H1 (cell line): ENCODE measurements around the gene GRIA4. TPM values are rescaled to one million over a fixed set of nuclear protein-coding genes. Genes with fewer than 3 reads are reported as not detected.

Source experiments
- CTCF ChIA-PET: fragments of 300-600 bp; sonication (Branson Sonifier 250); formaldehyde crosslinking; loops from one replicate; lab custom pipeline; 2021; ENCODE audit not compliant: partially characterized antibody; lab: Charles Lee
- POLR2A ChIA-PET: fragments of 300-600 bp; sonication (Branson Sonifier 250); formaldehyde crosslinking; loops from one replicate; lab custom pipeline; 2021; ENCODE audit warnings: inconsistent platforms; ENCODE audit not compliant: partially characterized antibody; lab: Charles Lee
- DNase-seq, 2 experiments: peaks; one replicate each; pipeline versions ENCODE4 v3.0.0 to v3.0.0-alpha.2; 2010 to 2022; ENCODE audit warnings: low spot score in 2 of 2, low read depth in 1 of 2, mixed read lengths in 1 of 2
- FAIRE-seq: peaks from 2 replicates; lab custom pipeline; 2011; peaks lifted over from hg19 to GRCh38; lab: Jason Lieb, UNC
- H2AFZ ChIP-seq: 2 replicates; pipeline ENCODE4 v1.8.1; 2012; ENCODE audit warnings: low read length, inconsistent platforms
- H2AK5ac ChIP-seq: 2 replicates; pipeline ENCODE4 v1.6.1; 2013; ENCODE audit warnings: low read depth, low read length
- H2BK120ac ChIP-seq: replicated peaks from 2 replicates; pipeline ENCODE3; 2013; ENCODE audit warnings: low read depth, low read length, inconsistent platforms
- H2BK12ac ChIP-seq: 2 replicates; pipeline ENCODE4 v1.6.1; 2013; ENCODE audit warnings: low read depth, low read length
- H2BK15ac ChIP-seq: 2 replicates; pipeline ENCODE4 v1.6.1; 2013; ENCODE audit warnings: low read length
- H2BK20ac ChIP-seq: 2 replicates; pipeline ENCODE4 v1.6.1; 2013; ENCODE audit warnings: low read length
- H2BK5ac ChIP-seq: 2 replicates; pipeline ENCODE4 v1.6.1; 2013; ENCODE audit warnings: low read depth, low read length
- H3K14ac ChIP-seq: 2 replicates; pipeline ENCODE4 v1.6.1; 2013; ENCODE audit warnings: inconsistent platforms; ENCODE audit not compliant: insufficient read length
- H3K18ac ChIP-seq: 2 replicates; pipeline ENCODE4 v1.6.1; 2013; ENCODE audit warnings: low read length; ENCODE audit errors: extremely low read depth
- H3K23ac ChIP-seq: 2 replicates; pipeline ENCODE4 v1.6.1; 2013; ENCODE audit warnings: inconsistent platforms; ENCODE audit not compliant: insufficient read length
- H3K23me2 ChIP-seq: 2 replicates; pipeline ENCODE4 v1.6.1; 2013; ENCODE audit warnings: low read depth, low read length
- H3K27ac ChIP-seq: 2 replicates; pipeline ENCODE4 v1.6.1; 2011; ENCODE audit warnings: low read depth, low read length, inconsistent platforms
- H3K27me3 ChIP-seq, 4 experiments: replicated peaks in 1 of 4; 1 replicate in 1 of 4; 2 replicates in 3 of 4; pipeline versions ENCODE4 v1.6.1 to v1.8.1; 2011 to 2013; ENCODE audit warnings: low read length in 3 of 4, mild to moderate bottlenecking in 3 of 4, inconsistent platforms in 2 of 4, mixed read lengths in 2 of 4, moderate library complexity in 1 of 4; ENCODE audit not compliant: control insufficient read depth in 3 of 4, insufficient read depth in 3 of 4; ENCODE audit errors: extremely low read depth in 1 of 4
- H3K36me3 ChIP-seq, 4 experiments: 2 replicates each; pipeline versions ENCODE4 v1.6.1 to v1.8.1; 2011 to 2013; ENCODE audit warnings: mild to moderate bottlenecking in 4 of 4, low read length in 3 of 4, moderate library complexity in 2 of 4, control low read depth in 1 of 4, inconsistent platforms in 1 of 4; ENCODE audit not compliant: insufficient read depth in 4 of 4, control insufficient read depth in 2 of 4
- H3K4ac ChIP-seq: replicated peaks from 2 replicates; pipeline ENCODE3; 2013; ENCODE audit warnings: low read length, low read depth, mixed read lengths, inconsistent platforms; ENCODE audit not compliant: insufficient read length
- H3K4me1 ChIP-seq, 4 experiments: replicated peaks in 1 of 4; 1 replicate in 1 of 4; 2 replicates in 3 of 4; pipeline versions ENCODE4 v1.6.1 to v1.8.1; 2011 to 2013; ENCODE audit warnings: low read length in 3 of 4, inconsistent platforms in 2 of 4, mixed read lengths in 1 of 4; ENCODE audit not compliant: insufficient read depth in 4 of 4, control insufficient read depth in 3 of 4
- H3K4me2 ChIP-seq, 2 experiments: 2 replicates each; pipeline versions ENCODE4 v1.6.1 to v1.8.1; 2011 to 2013; ENCODE audit warnings: low read depth in 2 of 2, low read length in 2 of 2, control low read depth in 1 of 2, inconsistent platforms in 1 of 2, mild to moderate bottlenecking in 1 of 2; ENCODE audit not compliant: insufficient read depth in 1 of 2
- H3K4me3 ChIP-seq, 4 experiments: fragments of 200-600, 300-600 bp in 1 of 4; sonication (generic), shearing (Covaris generic), sonication (Bioruptor Twin) in 1 of 4; 2 replicates each; pipeline versions ENCODE4 v1.5.1 to v1.8.1; 2011 to 2016; ENCODE audit warnings: low read length in 4 of 4, low read depth in 3 of 4, control low read depth in 2 of 4, inconsistent platforms in 2 of 4, mild to moderate bottlenecking in 2 of 4, mixed read lengths in 1 of 4, moderate library complexity in 1 of 4; ENCODE audit not compliant: insufficient read depth in 2 of 4; ENCODE audit errors: extremely low read depth in 1 of 4
- H3K56ac ChIP-seq: replicated peaks from 2 replicates; pipeline ENCODE3; 2013; ENCODE audit warnings: low read depth, mild to moderate bottlenecking, mixed read lengths, low read length, inconsistent platforms; ENCODE audit not compliant: insufficient read length
- H3K79me1 ChIP-seq: 2 replicates; pipeline ENCODE4 v1.6.1; 2013; ENCODE audit warnings: low read depth, low read length, control low read depth
- H3K79me2 ChIP-seq, 2 experiments: 2 replicates each; pipeline versions ENCODE4 v1.6.1 to v1.8.1; 2012 to 2013; ENCODE audit warnings: low read length in 2 of 2, mild to moderate bottlenecking in 2 of 2, inconsistent platforms in 1 of 2; ENCODE audit not compliant: insufficient read depth in 2 of 2, control insufficient read depth in 1 of 2
- H3K9ac ChIP-seq, 4 experiments: replicated peaks in 1 of 4; 1 replicate in 1 of 4; 2 replicates in 3 of 4; pipeline versions ENCODE4 v1.6.1 to v1.8.1; 2011 to 2013; ENCODE audit warnings: low read depth in 3 of 4, low read length in 3 of 4, control low read depth in 2 of 4, mild to moderate bottlenecking in 2 of 4, moderate library complexity in 2 of 4, inconsistent platforms in 1 of 4; ENCODE audit errors: extremely low read depth in 1 of 4
- H3K9me3 ChIP-seq, 2 experiments: 2 replicates each; pipeline versions ENCODE4 v1.6.1 to v1.8.1; 2012 to 2013; ENCODE audit warnings: mild to moderate bottlenecking in 2 of 2, moderate library complexity in 2 of 2, control low read depth in 1 of 2, inconsistent platforms in 1 of 2, low read depth in 1 of 2, low read length in 1 of 2, mixed read lengths in 1 of 2; ENCODE audit not compliant: insufficient read depth in 2 of 2
- H4K20me1 ChIP-seq, 2 experiments: replicated peaks in 1 of 2; 2 replicates each; pipeline versions ENCODE3 to v1.8.1; 2011 to 2013; ENCODE audit warnings: inconsistent platforms in 2 of 2, low read length in 2 of 2, mild to moderate bottlenecking in 1 of 2; ENCODE audit not compliant: insufficient read depth in 2 of 2, control insufficient read depth in 1 of 2
- H4K5ac ChIP-seq: 2 replicates; pipeline ENCODE4 v1.6.1; 2013; ENCODE audit warnings: low read length, low read depth, mixed read lengths, inconsistent platforms; ENCODE audit not compliant: insufficient read length
- H4K8ac ChIP-seq: 2 replicates; pipeline ENCODE4 v1.8.0; 2013; ENCODE audit warnings: mild to moderate bottlenecking, moderate library complexity, low read length, inconsistent platforms; ENCODE audit not compliant: insufficient read depth; ENCODE audit errors: extremely low read depth
- H4K91ac ChIP-seq: replicated peaks from 2 replicates; pipeline ENCODE3; 2013; ENCODE audit warnings: low read length, mixed read lengths, inconsistent platforms; ENCODE audit not compliant: insufficient read length
- ASH2L ChIP-seq: fragments of 200-600, 300-600 bp; sonication (generic); IDR thresholded peaks from one replicate; pipeline ENCODE4 v1.7.1; 2017; ENCODE audit warnings: low read length
- CHD2 ChIP-seq: IDR thresholded peaks from 2 replicates; pipeline ENCODE4 v1.6.1; 2012; ENCODE audit warnings: low read length, improper control_type of control experiment
- EP300 ChIP-seq, 2 experiments: IDR thresholded peaks; 1 replicate in 1 of 2; 2 replicates in 1 of 2; pipeline ENCODE4 v1.6.1; 2011 to 2012; ENCODE audit warnings: low read depth in 2 of 2, low read length in 2 of 2, mild to moderate bottlenecking in 2 of 2, borderline replicate concordance in 1 of 2, inconsistent platforms in 1 of 2, moderate library complexity in 1 of 2
- JUN ChIP-seq: IDR thresholded peaks from 2 replicates; pipeline ENCODE4 v1.6.1; 2011; ENCODE audit warnings: low read depth, mild to moderate bottlenecking, improper control_type of control experiment, low read length
- KDM1A ChIP-seq: fragments of 200-600, 300-600 bp; sonication (generic); IDR thresholded peaks from 2 replicates; pipeline ENCODE4 v1.7.1; 2016; ENCODE audit warnings: mild to moderate bottlenecking, low read length, borderline replicate concordance
- KDM5A ChIP-seq: fragments of 200-600 bp; IDR thresholded peaks from 2 replicates; pipeline ENCODE4 v1.7.1; 2012; ENCODE audit warnings: mild to moderate bottlenecking, low read length, inconsistent platforms, mixed read lengths
- POLR2A ChIP-seq, 2 experiments: IDR thresholded peaks; 1 replicate in 1 of 2; 2 replicates in 1 of 2; pipeline ENCODE4 v1.6.1; 2011; ENCODE audit warnings: low read depth in 2 of 2, low read length in 2 of 2, mild to moderate bottlenecking in 2 of 2; ENCODE audit errors: control extremely low read depth in 1 of 2
- RBBP5 ChIP-seq: IDR thresholded peaks from 2 replicates; pipeline ENCODE4 v1.7.1; 2012; ENCODE audit warnings: low read depth, mild to moderate bottlenecking, inconsistent platforms, low read length, moderate library complexity, borderline replicate concordance
- RFX5 ChIP-seq: IDR thresholded peaks from 2 replicates; pipeline ENCODE4 v1.6.1; 2011; ENCODE audit warnings: low read depth, low read length, improper control_type of control experiment, borderline replicate concordance
- RNF2 ChIP-seq: fragments of 200-900, 300-1000 bp; sonication (generic); IDR thresholded peaks from 2 replicates; pipeline ENCODE4 v1.7.1; 2016; ENCODE audit warnings: borderline replicate concordance, low read depth, mild to moderate bottlenecking, antibody characterized with exemption, low read length; ENCODE audit not compliant: poor library complexity, severe bottlenecking; ENCODE audit errors: missing control alignments
- SIRT6 ChIP-seq: IDR thresholded peaks from one replicate; pipeline ENCODE4 v1.7.1; 2012; ENCODE audit warnings: low read length, inconsistent platforms
- SIX5 ChIP-seq: IDR thresholded peaks from 2 replicates; pipeline ENCODE4 v1.6.1; 2011; ENCODE audit warnings: mild to moderate bottlenecking, low read depth, low read length
- SP2 ChIP-seq: IDR thresholded peaks from 2 replicates; pipeline ENCODE4 v1.6.1; 2012; ENCODE audit warnings: mild to moderate bottlenecking, low read length, inconsistent platforms
- SP4 ChIP-seq: IDR thresholded peaks from 2 replicates; pipeline ENCODE4 v1.6.1; 2012; ENCODE audit warnings: low read length, inconsistent platforms
- SUZ12 ChIP-seq: fragments of 200-600 bp; sonication (generic); IDR thresholded peaks from 2 replicates; pipeline ENCODE4 v1.6.1; 2012; ENCODE audit warnings: mild to moderate bottlenecking, inconsistent platforms, low read length, moderate library complexity, mixed read lengths
- TEAD4 ChIP-seq: IDR thresholded peaks from 2 replicates; pipeline ENCODE4 v1.6.1; 2012; ENCODE audit warnings: low read depth, low read length, inconsistent platforms, mixed read lengths
- WGBS, 2 experiments: shearing (Covaris generic) in 1 of 2; methylation state at CpG; one replicate each; pipeline versions ENCODE4 v1.1.6 to v1.1.7; 2013 to 2015; ENCODE audit warnings: low lambda C conversion rate in 2 of 2, mixed read lengths in 2 of 2, inconsistent platforms in 1 of 2, low coverage in 1 of 2, missing lambda C conversion rate in 1 of 2; ENCODE audit not compliant: insufficient replicate concordance in 2 of 2, insufficient coverage in 1 of 2, insufficient read length in 1 of 2; ENCODE audit errors: extremely low coverage in 1 of 2, missing lambda C conversion rate in 1 of 2; 5-methylcytosine and 5-hydroxymethylcytosine counted together
- polyA plus RNA-seq, 7 experiments: library from polyadenylated mRNA; depleted of rRNA in 3 of 7; stranded (reverse) in 5 of 7; unstranded in 2 of 7; fragments of >200 nt in 5 of 7; fragments of 200-250 nt in 2 of 7; gene quantifications; 1 replicate in 5 of 7; 2 replicates in 1 of 7; 4 replicates in 1 of 7; pipeline versions ENCODE4 v1.2.1 to v1.2.3, GENCODE V29; 2011 to 2013; ENCODE audit warnings: missing spikeins in 2 of 7, mixed read lengths in 2 of 7
- total RNA-seq: library from RNA; stranded (reverse); fragmentation: NEBNext Ultra II Directional; extraction: Animal tissue kit (Norgen Biotek cat#: 25700); gene quantifications from 2 replicates; pipeline ENCODE4 v1.2.1, GENCODE V29; 2021

GRIA4 gene
- total and polyA plus RNA-seq, 2 of the 8 experiments (the other 6 are each of a cell fraction or from before 2014, with no cell fraction given): 12.5 to 21.8 TPM

- CTCF ChIA-PET: interaction anchor here (0.6 to 1.7 kb wide), 4 partner anchors 9 to 1293 kb away, joined by 3 to 4 read pairs (median 4); no protein-coding TSS in a partner anchor
- no peak overlapping the region for H2BK20ac ChIP-seq
- no peak overlapping the region for H2BK5ac ChIP-seq
- no peak overlapping the region for H3K23ac ChIP-seq
- H3K36me3 ChIP-seq: no peaks in the 10 kb centered on the region
- FAIRE-seq (no peak), DNase-seq (no peak)
- no peak overlapping the region for H3K9ac ChIP-seq
- H3K79me1 ChIP-seq: no peaks in the 10 kb centered on the region
- H4K5ac ChIP-seq: no peak overlapping the region
- H3K4ac ChIP-seq: no peak overlapping the region
- H3K23me2 ChIP-seq: no peaks in the 10 kb centered on the region
- no peak overlapping the region for H3K4me2 ChIP-seq
- H3K27ac ChIP-seq: no peak overlapping the region
- H2AK5ac ChIP-seq: no peak overlapping the region
- H3K18ac ChIP-seq: no peak overlapping the region
- H4K91ac ChIP-seq: no peak overlapping the region
- WGBS, 2 experiments: 100% methylated on average over 1 of the region's 1 CpG; no CpG with 5 or more reads in 1 of the 2 experiments
- H2BK120ac ChIP-seq: no peak overlapping the region
- no peak overlapping the region for H3K56ac ChIP-seq
- no peaks in the 10 kb centered on the region for H3K79me2 ChIP-seq
- H3K9me3 ChIP-seq: no peaks in the 10 kb centered on the region
- no peak overlapping the region for H3K14ac ChIP-seq
- H2BK12ac ChIP-seq: no peak overlapping the region
- no peak overlapping the region for H2AFZ ChIP-seq
- H4K8ac ChIP-seq: no peak overlapping the region
- no peaks in the 10 kb centered on the region for H3K27me3 ChIP-seq
- no peak overlapping the region for H3K4me3 ChIP-seq
- no peaks in the 10 kb centered on the region for H3K4me1 ChIP-seq
- no peaks in the 10 kb centered on the region for H4K20me1 ChIP-seq
- no peak overlapping the region for H2BK15ac ChIP-seq
- POLR2A ChIA-PET: no interaction called here
- TF ChIP-seq SP2 (no peak), SUZ12 (no peak), POLR2A (IDR thresholded peaks at IDR 0.05; ENCODE audit: control extremely low read depth in 1 of 2, low read depth in 2 of 2, low read length in 2 of 2) (no peak), ASH2L (no peak), SIX5 (no peak), SP4 (no peak), CHD2 (no peak), KDM1A (no peak), RFX5 (no peak), TEAD4 (no peak), KDM5A (no peak), RBBP5 (no peak), JUN (no peak), RNF2 (no peak), EP300 (IDR thresholded peaks at IDR 0.05; ENCODE audit: borderline replicate concordance in 1 of 2, low read depth in 2 of 2, low read length in 2 of 2) (no peak), SIRT6 (no peak)
These were observed 219.2 kb downstream of the GRIA4 start for GRCh38 chr11:105829084-105829483.
